Skeletal muscle tissue (tissue), 4 donors: ENCODE measurements around the gene GPR137B. TPM values are rescaled to one million over a fixed set of nuclear protein-coding genes. Genes with fewer than 3 reads are reported as not detected.

Experiments
- H3K27ac ChIP-seq: one replicate; pipeline ENCODE4 v1.7.0; 2013; ENCODE audit warnings: mild to moderate bottlenecking, low read depth, low read length, inconsistent platforms
- H3K27me3 ChIP-seq, 3 donors: one replicate each; pipeline ENCODE4 v1.7.0; 2013; ENCODE audit warnings: low read length in 3 of 3; ENCODE audit not compliant: control insufficient read depth in 3 of 3, insufficient read depth in 3 of 3
- H3K36me3 ChIP-seq, 3 donors: one replicate each; pipeline ENCODE4 v1.7.0; 2013; ENCODE audit warnings: low read length in 3 of 3; ENCODE audit not compliant: control insufficient read depth in 3 of 3, insufficient read depth in 3 of 3
- H3K4me1 ChIP-seq, 3 donors: one replicate each; pipeline ENCODE4 v1.7.0; 2013; ENCODE audit warnings: low read length in 3 of 3, mild to moderate bottlenecking in 3 of 3; ENCODE audit not compliant: control insufficient read depth in 3 of 3, insufficient read depth in 3 of 3
- H3K4me3 ChIP-seq, 3 donors: one replicate each; pipeline ENCODE4 v1.7.0; 2013; ENCODE audit warnings: low read length in 3 of 3
- H3K9ac ChIP-seq, 3 donors: one replicate each; pipeline ENCODE4 v1.7.0; 2013; ENCODE audit warnings: low read length in 3 of 3, mild to moderate bottlenecking in 3 of 3, moderate library complexity in 2 of 3, low read depth in 1 of 3
- H3K9me3 ChIP-seq, 3 donors: one replicate each; pipeline ENCODE4 v1.7.0; 2013; ENCODE audit warnings: low read length in 3 of 3; ENCODE audit not compliant: control insufficient read depth in 3 of 3
- total RNA-seq: library from RNA; depleted of rRNA; stranded (reverse); fragments of >200 nt; gene quantifications from one replicate; pipeline ENCODE4 v1.2.3, GENCODE V29; 2014
- donor health status: Osteomylitis.

The GPR137B gene
- total RNA-seq, 1 donor from 2014 or later, result 8.9 TPM

DNA sequence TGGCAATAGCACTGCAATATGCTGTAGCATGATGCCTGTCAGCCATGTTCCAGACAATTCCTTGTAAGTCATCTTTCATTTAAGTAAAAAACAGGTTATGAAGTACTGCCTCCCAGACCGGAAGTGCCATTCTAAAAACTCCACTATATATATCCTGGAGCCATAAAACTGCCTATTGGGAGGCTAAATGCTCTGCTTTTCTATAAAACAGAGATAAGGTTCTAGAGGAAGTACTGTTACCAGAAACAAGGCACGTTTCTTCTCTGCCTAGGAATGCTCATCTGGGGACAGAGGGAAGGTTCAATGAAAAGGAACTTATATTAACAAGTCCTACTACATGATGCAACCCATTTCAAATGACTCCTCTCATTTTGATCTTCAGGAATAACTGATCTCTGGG, 66.8 kb downstream of the GPR137B start:
- Histone ChIP-seq H3K4me1 (no peaks in the 10 kb centered on the region), H3K9ac (no peak overlapping the region), H3K4me3 (no peak overlapping the region), H3K27me3 (no peaks in the 10 kb centered on the region), H3K9me3 (no peaks in the 10 kb centered on the region), H3K27ac (no peak overlapping the region), H3K36me3 (no peaks in the 10 kb centered on the region)

DNA sequence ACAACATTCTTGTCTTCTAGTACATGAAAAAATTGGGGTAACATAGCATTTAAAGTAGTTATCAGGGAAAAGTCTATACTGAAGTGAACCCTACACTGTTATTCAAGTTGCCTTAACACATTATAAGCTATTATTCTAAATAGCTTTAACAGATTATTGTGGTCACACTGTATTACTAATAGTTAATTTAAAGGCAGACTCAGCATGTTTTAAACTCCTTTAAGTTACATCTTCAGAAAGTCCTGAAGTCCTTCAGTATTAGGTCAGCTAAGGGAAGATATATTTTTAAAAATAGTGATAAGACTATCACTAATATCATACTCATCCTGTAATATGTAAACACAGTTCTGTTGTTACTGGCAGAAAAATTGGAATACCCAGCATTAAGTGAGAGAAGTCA, 67.4 kb downstream of the GPR137B start:
- Histone ChIP-seq H3K9ac (no peak overlapping the region), H3K27ac (no peak overlapping the region), H3K27me3 (no peaks in the 10 kb centered on the region), H3K9me3 (no peaks in the 10 kb centered on the region), H3K4me1 (no peaks in the 10 kb centered on the region), H3K4me3 (no peak overlapping the region), H3K36me3 (no peaks in the 10 kb centered on the region)

GRCh38 chr1:236211815-236212214, 69.5 kb downstream of the GPR137B start:
- no peaks in the 10 kb centered on the region for H3K9me3 ChIP-seq
- H3K36me3 ChIP-seq, result no peaks in the 10 kb centered on the region
- no peak overlapping the region for H3K9ac ChIP-seq
- H3K27ac ChIP-seq, result no peak overlapping the region
- no peak overlapping the region for H3K4me3 ChIP-seq
- H3K4me1 ChIP-seq, result no peaks in the 10 kb centered on the region
- H3K27me3 ChIP-seq, result no peaks in the 10 kb centered on the region

- no peaks in the 10 kb centered on the region for H3K36me3 ChIP-seq
- H3K4me1 ChIP-seq, result no peaks in the 10 kb centered on the region
- no peak overlapping the region for H3K9ac ChIP-seq
- no peaks in the 10 kb centered on the region for H3K9me3 ChIP-seq
- no peak overlapping the region for H3K4me3 ChIP-seq
- H3K27ac ChIP-seq, result no peak overlapping the region
- no peaks in the 10 kb centered on the region for H3K27me3 ChIP-seq
Measured at GRCh38 chr1:236213534-236213933, 71.2 kb downstream of the GPR137B start.

DNA sequence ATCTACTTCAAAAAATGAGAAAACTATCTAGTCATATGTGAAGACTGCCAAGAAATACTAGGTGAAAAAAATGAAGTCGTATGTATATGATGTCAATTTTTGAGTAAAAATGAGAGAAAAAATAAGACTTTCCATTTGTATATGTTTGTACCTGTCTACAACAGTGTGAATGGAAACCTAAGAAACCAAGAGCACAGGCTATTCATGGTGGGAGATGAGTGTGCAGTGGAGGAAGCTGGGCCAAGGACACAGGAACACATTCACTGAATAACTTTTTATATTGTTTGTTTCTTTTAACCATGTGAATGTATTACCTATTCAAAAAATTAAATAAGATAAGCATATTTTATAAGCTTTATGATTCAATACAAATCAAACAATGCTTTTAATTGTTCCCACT, 72.4 kb downstream of the GPR137B start:
- no peak overlapping the region for H3K27ac ChIP-seq
- no peaks in the 10 kb centered on the region for H3K27me3 ChIP-seq
- H3K9ac ChIP-seq, result no peak overlapping the region
- no peaks in the 10 kb centered on the region for H3K9me3 ChIP-seq
- H3K4me3 ChIP-seq, result no peak overlapping the region
- H3K4me1 ChIP-seq, result no peaks in the 10 kb centered on the region
- H3K36me3 ChIP-seq, result no peaks in the 10 kb centered on the region

- Histone ChIP-seq H3K4me1 (no peaks in the 10 kb centered on the region), H3K36me3 (no peaks in the 10 kb centered on the region), H3K27me3 (no peaks in the 10 kb centered on the region), H3K9ac (no peak overlapping the region), H3K4me3 (no peak overlapping the region), H3K27ac (no peak overlapping the region), H3K9me3 (no peaks in the 10 kb centered on the region)
Measured at GRCh38 chr1:236220473-236220872, 78.1 kb downstream of the GPR137B start.

DNA sequence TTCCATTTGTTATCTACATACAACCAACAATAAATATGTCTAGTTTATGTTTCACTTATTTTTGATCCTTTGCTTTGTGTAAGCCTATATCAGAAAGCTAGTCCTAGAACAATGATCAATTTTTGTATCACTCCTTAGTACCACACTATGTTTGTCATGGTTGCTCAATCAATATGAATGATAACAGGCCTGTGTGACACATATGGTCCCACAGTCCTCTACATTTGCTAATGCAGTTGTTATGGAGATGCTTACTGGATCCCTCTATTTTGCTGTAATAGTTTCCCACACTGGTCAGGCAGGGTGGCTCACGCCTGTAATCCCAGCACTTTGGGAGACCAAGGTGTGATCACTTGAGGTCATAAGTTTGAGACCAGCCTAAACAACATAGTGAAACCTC, 80.3 kb downstream of the GPR137B start:
- Histone ChIP-seq H3K9ac (no peak overlapping the region), H3K36me3 (peaks cover 0 to 3% (median 0%) of the 10 kb centered on the region in 3 donors), H3K9me3 (no peaks in the 10 kb centered on the region), H3K4me1 (no peaks in the 10 kb centered on the region), H3K27ac (no peak overlapping the region), H3K27me3 (no peaks in the 10 kb centered on the region), H3K4me3 (no peak overlapping the region)

DNA sequence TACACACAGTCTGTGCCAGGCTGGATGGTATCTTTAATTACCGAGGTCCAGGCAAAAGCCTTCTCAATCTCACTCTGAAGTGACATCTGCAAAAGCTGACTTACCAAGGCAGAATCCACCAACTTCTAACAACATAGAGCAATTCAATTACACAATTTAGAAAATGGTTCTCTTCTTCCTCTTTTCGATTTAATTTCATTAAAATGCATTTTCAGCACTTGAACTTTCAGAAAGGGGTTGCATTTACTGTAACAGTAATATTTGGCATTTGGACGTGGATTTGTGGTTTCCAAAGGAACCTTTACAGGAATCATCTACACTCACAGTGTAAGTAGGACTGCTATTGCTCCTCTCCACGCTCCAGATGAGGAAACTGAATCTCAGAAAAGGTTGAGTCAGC, 86.1 kb downstream of the GPR137B start:
- Histone ChIP-seq H3K4me1 (no peaks in the 10 kb centered on the region), H3K36me3 (peaks cover 0 to 3% (median 3%) of the 10 kb centered on the region in 3 donors), H3K9me3 (no peaks in the 10 kb centered on the region), H3K9ac (no peak overlapping the region), H3K4me3 (no peak overlapping the region), H3K27me3 (no peaks in the 10 kb centered on the region), H3K27ac (no peak overlapping the region)

DNA sequence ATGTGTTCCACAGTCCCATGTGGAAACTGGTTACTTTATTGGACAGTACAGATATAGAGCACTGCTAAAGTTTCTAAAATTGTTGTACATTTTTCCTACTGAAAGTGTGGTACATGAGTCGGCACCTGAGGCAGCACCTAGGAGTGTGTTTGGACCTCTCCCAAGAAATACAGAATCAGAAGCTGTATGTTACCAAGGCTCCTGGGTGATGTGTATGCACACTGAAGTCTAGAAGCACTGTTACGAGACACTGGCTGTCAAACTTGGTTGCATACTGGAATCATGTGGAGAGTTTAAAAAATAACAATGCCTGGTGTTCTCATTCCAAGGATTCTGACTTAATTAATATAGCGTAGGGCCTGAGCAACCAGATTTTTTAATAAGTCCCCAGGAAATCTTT, 92.8 kb downstream of the GPR137B start:
- Histone ChIP-seq H3K9ac (no peak overlapping the region), H3K9me3 (no peaks in the 10 kb centered on the region), H3K4me3 (no peak overlapping the region), H3K27me3 (no peaks in the 10 kb centered on the region), H3K27ac (no peak overlapping the region), H3K36me3 (peaks cover 0 to 4% (median 3%) of the 10 kb centered on the region in 3 donors), H3K4me1 (no peaks in the 10 kb centered on the region)

DNA sequence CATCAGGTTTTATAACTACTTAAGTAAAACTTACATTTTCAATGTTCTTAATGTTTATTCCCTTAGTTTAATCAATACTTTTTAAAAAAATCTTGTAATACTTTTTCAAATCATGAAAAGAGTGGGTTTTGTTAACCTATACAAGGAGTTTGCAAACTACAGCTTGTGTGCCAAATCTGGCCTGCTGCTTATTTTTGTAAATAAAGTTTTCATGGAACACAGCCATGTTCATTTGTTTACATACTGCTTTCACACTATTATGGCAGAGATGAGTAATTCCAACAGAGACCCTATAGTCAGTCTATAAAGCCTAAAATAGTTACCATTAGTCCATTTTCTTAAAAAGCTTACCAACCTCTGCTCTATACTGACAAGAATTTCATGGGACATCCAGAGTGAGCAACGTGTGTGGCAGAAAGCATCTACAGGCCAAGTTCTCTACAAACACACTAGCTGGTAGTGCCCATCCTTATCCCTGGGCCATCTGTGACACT, 96.8 kb downstream of the GPR137B start:
- Histone ChIP-seq H3K9me3 (no peaks in the 10 kb centered on the region), H3K27me3 (no peaks in the 10 kb centered on the region), H3K4me1 (no peaks in the 10 kb centered on the region), H3K4me3 (no peak overlapping the region), H3K9ac (no peak overlapping the region), H3K36me3 (peaks cover 3 to 4% (median 3%) of the 10 kb centered on the region in 3 donors), H3K27ac (no peak overlapping the region)

DNA sequence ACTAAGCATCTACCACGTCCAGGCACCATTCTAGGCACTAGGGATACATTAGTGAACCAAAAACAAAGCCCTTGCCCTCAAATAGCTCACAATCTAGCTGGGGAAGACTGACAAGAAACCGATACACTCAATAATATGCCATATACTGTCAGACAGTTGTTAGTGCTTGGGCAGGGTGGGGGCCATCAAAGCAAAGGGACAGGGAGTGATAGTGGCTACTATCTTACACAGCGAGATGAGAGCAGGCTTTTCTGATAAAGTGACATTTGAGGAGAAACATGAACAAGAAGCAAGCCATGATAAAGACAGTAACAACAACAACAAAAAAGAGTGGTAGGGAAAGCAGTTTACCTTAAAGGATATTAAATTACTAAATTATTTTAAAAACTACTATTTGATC, 98.3 kb downstream of the GPR137B start:
- H3K27me3 ChIP-seq, result no peaks in the 10 kb centered on the region
- H3K4me3 ChIP-seq, result no peak overlapping the region
- H3K9me3 ChIP-seq, result no peaks in the 10 kb centered on the region
- no peaks in the 10 kb centered on the region for H3K4me1 ChIP-seq
- no peak overlapping the region for H3K9ac ChIP-seq
- H3K36me3 ChIP-seq, result peaks cover 0 to 3% (median 0%) of the 10 kb centered on the region in 3 donors
- H3K27ac ChIP-seq, result no peak overlapping the region
